Neural cell (in vitro differentiated cells): Measurements from ENCODE around the gene TRIO.

Experiments used
- CTCF ChIP-seq: fragments of 450-650 bp; IDR thresholded peaks from 2 replicates; pipeline ENCODE4 v1.5.1; 2014; ENCODE audit warnings: antibody characterized with exemption, mild to moderate bottlenecking, moderate library complexity; ENCODE audit not compliant: poor library complexity, severe bottlenecking
- EP300 ChIP-seq: fragments of 450-650 bp; conservative IDR thresholded peaks from 2 replicates; pipeline ENCODE4 v1.6.1; 2014; ENCODE audit warnings: antibody characterized with exemption, mild to moderate bottlenecking, moderate library complexity; ENCODE audit not compliant: poor library complexity, severe bottlenecking
- EZH2 ChIP-seq: fragments of 200-600, 300-800 bp; shearing (Covaris generic), sonication (generic); IDR thresholded peaks from 2 replicates; pipeline ENCODE4 v1.6.1; 2014; ENCODE audit warnings: antibody characterized with exemption, low read length, borderline replicate concordance, mild to moderate bottlenecking; ENCODE audit not compliant: insufficient read depth, poor library complexity, severe bottlenecking
- MXI1 ChIP-seq: fragments of 450-650 bp; conservative IDR thresholded peaks from 2 replicates; pipeline ENCODE4 v1.6.1; 2014; ENCODE audit warnings: antibody characterized with exemption, mild to moderate bottlenecking; ENCODE audit not compliant: poor library complexity, severe bottlenecking
- POLR2AphosphoS5 ChIP-seq: IDR thresholded peaks from 2 replicates; pipeline ENCODE4 v1.6.1; 2012
- RAD21 ChIP-seq: fragments of 450-650 bp; conservative IDR thresholded peaks from 2 replicates; pipeline ENCODE4 v1.6.1; 2014; ENCODE audit warnings: antibody characterized with exemption, mild to moderate bottlenecking, moderate library complexity
- REST ChIP-seq: IDR thresholded peaks from 2 replicates; pipeline ENCODE4 v1.6.1; 2012; ENCODE audit warnings: borderline replicate concordance
- SMC3 ChIP-seq: fragments of 450-650 bp; conservative IDR thresholded peaks from 2 replicates; pipeline ENCODE4 v1.6.1; 2014; ENCODE audit warnings: antibody characterized with exemption, mild to moderate bottlenecking, moderate library complexity; ENCODE audit not compliant: poor library complexity

- TF ChIP-seq RAD21 = no peak
- TF ChIP-seq EP300 = no peak
- TF ChIP-seq CTCF = no peak
- no peak for TF ChIP-seq POLR2AphosphoS5
- no peak for TF ChIP-seq EZH2
- TF ChIP-seq REST = no peak
- no peak for TF ChIP-seq SMC3
- no peak for TF ChIP-seq MXI1
Observed at GRCh38 chr5:14490309-14490711, 347.2 kb downstream of the TRIO start.
